Stimulated activated CD8-positive, alpha-beta memory T cell treated with anti-CD3 and anti-CD28 coated beads, Interleukin-7, amount 100 ng/mL, for 1 hour (primary cell): ENCODE measurements around the gene FNDC3B.
"Not testable (repeated sequence)": the region's sequence is repeated elsewhere in the genome, so short reads cannot be mapped to it uniquely, and the experiment has no call there.

Experiments
- DNase-seq, 2 donors: peaks; one replicate each; pipeline ENCODE4 v3.0.0-alpha.2; 2020; ENCODE audit warnings: low read depth in 2 of 2

FNDC3B gene

DNA sequence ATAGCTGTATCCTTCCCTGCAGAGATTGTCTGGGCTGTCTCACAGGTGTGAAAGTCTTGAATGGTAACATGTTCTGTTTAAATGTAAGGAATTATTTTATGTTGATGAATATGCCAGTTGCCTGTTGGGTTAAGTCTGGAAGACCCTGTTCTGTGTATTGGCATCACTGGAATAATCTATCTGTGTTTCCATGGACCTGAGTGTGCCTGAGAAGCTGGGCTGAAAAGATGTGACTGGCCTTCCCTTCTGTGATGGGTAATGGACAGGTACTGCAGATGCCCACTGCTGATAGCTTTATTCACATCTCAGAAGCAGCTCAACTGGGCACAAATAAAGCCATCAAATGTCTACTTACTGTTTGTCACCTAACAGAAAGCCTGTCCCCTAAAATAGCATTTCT is 196.3 kb downstream of the FNDC3B start:
- no peak for DNase-seq

DNA sequence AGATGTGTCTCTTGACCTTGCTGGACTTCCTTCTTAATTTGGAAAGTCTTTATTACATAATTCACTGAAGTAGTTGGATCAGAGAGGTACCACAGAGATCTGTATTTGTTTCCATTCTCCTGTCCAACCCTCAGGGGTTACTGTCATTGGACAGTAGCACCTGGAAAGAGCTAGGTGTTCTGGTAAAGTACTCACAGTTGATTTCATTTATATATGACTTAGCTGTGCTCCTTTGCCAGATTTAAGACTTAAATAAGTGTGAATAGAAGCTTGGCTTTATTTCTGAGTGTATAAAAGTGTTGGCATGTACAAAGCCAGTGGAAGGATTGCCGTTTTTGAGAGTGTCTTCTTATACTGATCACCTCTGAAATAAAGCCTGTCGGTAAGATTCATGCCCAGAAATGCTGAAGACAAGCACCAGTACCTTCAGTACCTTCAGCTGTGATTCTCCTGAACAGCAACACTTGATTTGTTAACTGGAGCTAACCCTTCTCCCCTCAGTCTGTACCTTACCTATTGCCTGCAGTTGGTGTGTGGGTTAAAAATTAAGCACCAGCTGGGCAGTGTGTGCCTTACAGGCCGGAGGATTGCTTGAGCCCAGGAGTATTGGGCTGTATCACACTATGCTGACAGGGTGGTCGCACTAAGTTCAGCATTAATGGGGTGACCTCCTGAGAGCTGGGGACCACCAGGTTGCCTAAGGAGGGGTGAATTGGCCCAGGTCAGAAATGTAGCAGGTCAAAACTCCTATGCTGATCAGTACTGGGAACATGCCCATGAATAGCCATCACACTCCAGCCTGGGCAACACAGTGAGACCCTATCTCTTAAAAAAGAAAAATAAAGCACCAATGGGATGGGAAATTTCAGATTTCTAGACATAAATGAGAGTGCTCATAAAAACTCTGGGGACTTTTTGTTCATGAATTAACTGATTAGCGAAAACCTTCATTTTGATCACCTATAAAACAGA is 197.7 kb downstream of the FNDC3B start:
- no peak for DNase-seq

DNA sequence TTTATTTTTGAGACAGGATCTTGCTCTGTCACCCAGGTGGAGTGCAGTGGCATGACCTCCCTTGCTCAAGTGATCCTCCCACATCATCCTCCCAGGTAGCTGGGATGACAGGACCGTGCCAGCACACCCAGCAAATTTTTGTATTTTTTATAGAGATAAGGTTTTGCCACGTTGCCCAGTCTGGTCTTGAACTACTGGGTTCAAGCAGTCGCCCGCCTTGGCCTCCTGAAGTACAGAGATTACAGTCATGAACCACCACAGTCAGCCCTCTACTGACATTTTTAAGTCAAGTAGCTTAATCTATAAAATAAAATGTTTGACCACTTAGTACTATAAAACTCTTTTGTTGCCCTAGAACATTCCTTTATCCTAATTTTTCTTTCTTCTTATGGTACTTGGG is 198.8 kb downstream of the FNDC3B start:
- DNase-seq, result no peak

DNA sequence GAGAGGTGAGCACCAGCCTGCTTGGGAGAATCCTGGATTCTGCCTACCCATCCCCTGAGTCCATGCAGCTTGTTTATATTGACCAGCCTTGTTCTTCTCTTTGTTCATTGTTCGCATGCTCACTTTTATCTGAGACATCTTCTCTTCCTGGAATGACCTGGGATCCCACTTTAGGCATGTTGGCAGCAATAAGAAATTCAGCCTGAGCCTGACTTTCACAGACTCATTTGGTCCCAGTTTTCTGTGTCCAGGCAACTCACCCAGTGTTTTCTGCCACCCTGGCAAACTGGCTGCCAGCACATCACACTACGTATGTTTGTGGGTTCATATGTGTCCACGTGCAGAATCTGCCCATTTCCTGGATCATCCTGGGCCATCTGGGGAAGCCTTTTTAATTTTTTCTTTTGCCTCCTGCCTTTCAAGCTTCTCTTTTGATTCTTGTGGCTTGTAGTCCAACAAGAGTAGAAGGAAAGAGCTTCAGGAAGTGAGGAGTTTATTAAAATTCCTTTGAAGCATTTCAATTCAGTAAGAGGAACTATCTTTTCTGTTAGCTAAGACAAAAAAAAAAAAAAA is 199.9 kb downstream of the FNDC3B start:
- no peak for DNase-seq

DNA sequence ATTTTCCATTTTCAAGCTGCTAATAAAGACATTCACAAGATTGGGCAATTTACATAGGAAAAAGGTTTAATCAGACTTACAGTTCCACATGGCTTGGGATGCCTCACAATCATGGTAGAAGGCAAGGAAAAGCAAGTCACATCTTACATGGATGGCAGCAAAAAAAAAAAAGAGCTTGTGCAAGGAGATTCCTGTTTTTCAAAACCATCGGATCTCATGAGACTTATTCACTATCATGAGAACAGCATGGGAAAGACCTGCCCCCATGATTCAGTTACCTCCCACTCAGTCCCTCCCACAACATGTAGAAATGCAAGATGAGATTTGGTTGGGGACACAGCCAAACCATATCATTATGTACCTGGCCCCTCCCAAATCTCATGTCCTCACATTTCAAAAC is 202.0 kb downstream of the FNDC3B start:
- DNase-seq, result no peak

DNA sequence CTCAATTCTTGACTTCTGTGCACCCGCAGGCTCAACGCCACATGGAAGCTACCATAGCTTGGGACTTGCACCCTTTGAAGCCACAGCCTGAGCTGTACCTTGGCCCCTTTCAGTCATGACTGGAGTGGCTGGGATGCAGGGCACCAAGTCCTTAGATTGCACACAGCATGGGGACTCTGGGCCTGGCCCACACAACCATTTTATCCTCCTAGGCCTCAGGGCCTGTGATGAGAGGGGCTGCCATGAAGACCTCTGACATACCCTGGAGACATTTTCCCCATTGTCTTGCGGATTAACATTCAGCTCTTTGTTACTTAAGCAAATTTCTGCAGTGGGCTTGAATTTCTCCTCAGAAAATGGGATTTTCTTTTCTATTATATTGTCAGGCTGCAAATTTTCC is 203.1 kb downstream of the FNDC3B start:
- DNase-seq, result not testable (repeated sequence)

DNA sequence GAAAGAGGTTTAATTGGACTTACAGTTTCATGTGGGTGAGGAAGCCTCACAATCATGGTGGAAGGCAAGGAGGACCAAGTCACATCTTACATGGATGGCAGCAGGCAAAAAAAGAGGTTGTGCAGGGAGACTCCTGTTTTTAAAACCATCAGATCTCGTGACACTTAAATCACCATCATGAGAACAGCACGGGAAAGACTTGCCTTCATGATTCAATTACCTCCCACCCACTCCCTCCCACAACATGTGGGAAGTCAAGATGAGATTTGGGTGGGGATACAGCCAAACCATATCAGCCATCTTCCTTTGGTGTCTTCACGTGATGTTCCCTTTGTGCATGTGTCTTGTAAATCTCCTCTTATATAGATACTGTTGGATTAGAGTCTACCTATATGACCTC is 204.0 kb downstream of the FNDC3B start:
- DNase-seq, result not testable (repeated sequence)

DNA sequence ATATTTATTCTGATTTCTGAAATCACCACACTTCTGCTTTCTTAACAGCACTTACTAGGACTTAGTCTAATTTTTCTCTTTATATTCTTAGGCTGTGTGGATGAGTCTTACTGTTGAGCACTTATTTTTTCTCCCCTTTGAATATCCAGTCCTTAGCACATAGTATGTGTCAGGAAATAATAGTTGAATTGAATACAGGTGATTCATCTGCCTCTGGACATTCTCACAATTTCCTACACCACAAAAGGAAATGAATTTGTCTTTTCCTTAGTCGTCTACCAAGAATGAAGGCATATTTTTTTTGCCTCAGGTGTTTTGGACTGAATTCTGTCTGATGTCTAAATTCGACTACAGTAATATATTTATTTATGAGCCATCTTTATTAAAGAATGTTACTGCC is 204.6 kb downstream of the FNDC3B start:
- DNase-seq, result no peak

DNA sequence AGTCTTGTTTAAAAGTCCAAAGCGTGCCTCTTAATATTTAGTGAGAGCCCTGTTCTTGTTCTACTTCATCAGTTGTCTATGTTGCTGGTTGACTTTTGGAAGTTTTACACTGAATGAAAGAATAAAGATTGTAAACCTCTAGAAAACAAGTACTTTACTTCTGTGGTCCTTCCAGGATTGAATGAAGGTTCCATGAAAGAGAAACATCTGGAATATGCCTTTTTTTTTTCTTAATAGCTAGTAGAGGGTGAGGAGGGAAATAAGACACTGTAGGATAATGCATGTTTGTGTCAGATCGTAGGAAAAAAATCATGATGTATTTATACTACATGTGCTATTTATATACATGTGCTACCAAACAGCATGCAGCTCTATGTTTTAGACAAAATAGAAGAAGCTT is 205.9 kb downstream of the FNDC3B start:
- DNase-seq, result no peak

DNA sequence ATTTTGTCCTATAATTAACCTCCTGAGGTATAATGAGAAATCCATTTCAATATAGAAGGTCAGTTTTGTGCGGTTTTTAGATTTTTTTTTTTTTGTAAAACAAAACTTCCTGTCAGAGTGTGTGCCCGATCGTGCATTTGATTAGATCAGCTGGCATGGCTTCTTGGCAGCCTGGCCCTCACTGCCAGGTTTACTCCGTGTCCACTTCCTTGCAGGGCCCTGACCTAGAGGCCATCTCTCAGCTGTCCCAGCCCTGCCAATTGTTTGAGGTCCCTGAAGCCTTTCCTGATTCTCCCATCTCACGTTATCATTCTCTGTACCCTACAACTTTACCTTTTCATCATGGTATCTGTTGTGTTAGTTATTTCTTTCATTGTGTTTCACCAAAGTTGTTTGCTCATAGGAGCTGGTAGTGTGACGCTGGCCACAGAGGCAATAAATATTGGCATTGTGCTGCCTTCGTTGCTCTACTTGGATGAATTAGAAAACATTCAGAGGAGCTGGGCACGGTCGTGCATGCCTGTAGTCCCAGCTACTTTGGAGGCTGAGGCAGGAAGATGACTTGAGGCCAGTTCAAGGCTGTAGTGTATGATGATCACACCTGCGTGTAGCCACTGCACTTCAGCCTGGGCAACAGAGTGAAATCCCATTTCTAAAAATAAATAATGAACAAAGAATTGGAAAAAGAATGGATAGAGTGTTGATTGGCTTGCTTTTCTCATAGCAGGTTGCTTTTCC is 206.9 kb downstream of the FNDC3B start:
- DNase-seq, result no peak

DNA sequence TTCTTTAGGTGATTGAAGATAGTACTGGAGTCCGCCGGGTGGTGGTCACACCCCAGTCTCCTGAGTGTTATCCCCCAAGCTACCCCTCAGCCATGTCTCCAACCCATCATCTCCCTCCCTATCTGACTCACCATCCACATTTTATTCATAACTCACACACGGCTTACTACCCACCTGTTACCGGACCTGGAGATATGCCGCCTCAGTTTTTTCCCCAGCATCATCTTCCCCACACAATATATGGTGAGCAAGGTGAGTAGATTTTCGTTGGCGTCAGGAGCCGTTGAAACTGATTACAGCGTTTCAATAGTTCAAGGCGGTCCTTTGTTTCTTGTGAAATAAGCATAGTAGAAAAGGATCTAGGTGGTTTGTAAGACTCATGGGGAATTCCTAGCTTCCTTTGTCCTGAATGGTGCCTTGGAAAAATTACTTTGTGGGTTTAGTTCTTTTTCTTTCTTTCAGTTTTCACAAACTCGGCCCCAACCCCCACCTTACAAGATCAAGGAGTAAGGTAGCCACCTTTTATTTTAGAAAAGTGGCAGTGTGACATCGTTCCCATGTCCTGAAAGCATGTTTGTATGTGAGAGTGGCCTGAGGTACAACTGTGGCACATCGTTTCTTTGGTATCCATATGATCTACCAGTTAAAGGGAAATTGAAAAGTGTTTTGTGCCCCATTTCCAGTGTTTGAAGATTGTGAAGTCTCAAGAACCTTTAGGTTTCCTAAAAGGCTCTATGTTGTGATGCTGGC is 208.3 kb downstream of the FNDC3B start:
- no peak for DNase-seq

DNA sequence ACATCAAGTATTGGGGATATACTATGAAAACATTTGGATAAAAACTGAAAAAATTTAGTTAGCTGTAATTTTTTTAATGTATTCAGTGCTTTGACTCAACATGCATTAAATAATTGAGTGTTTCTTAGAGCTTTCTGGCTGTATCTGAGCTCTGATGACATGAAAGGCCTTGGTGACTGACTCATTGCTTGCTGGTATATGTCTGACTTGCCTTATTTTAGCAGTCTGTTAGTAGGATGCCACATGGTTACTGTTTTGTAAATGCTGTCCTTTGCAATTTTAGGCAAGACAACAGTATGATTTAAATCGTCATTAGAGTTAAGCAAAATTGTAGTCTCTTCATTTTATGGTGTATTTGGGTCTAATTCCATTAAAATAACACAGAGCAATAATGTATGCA is 209.7 kb downstream of the FNDC3B start:
- no peak for DNase-seq

DNA sequence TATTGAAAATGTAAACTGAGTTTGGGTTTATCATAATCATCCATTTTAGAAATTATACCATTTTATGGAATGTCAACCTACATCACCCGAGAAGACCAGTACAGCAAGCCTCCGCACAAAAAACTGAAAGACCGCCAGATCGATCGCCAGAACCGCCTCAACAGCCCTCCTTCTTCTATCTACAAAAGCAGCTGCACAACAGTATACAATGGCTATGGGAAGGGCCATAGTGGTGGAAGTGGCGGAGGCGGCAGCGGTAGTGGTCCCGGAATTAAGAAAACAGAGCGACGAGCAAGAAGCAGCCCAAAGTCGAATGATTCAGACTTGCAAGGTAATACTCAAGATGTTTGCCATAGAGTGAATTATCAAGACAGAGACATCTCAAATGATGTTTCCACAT is 211.8 kb downstream of the FNDC3B start:
- no peak for DNase-seq

DNA sequence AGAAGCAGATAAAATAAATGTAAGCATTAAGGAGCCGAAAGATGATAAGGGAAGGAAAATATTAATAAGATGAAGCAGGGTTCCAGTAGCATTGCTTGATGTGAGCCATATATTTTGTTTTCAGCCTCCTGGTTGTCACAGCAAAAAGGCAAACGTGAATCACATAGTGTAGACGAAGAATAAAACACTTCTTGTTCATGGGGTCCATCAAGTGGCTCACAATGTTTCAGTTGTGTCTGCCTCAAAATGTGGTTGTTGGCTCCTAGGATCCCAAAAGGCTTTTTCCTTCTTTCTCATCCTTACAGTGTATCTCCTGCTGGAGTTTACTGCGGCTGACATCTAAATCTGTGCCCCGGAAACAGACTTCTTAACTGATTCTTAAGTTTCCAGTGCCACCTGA is 213.8 kb downstream of the FNDC3B start:
- DNase-seq, result no peak

DNA sequence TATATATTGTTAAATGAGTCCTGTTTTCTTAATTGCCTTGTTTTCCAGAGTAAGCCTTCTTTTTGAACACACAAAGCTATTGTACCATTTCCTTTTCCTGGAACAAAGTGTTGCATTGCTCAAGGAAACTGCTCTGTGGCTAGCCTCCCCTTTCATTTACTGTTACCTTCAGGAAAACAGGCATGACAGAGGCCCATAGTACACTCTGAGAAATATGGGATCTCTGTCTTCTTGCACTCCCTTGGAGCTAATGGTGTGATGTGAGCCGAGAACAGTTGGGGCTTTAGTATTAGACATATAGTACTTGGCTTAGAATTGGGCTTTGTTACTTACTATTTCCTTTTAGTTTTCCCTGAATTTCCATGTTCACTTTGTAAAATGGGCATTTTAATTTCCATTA is 215.2 kb downstream of the FNDC3B start:
- DNase-seq, result no peak

DNA sequence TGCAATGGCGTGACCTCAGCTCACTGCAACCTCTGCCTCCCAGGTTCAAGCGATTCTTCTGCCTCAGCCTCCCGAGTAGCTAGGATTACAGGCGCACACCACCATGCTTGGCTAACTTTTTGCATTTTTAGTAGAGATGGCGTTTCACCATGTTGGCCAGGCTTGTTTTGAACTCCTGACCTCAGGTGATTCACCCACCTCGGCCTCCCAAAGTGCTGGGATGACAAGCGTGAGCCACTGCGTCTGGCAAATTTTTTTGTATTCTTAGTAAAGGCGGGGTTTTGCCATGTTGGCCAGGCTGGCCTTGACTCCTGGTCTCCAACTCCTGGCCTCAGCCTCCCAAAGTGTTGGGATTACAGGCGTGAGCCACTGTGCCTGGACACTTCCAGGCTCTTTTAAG is 215.9 kb downstream of the FNDC3B start:
- DNase-seq, result not testable (repeated sequence)

DNA sequence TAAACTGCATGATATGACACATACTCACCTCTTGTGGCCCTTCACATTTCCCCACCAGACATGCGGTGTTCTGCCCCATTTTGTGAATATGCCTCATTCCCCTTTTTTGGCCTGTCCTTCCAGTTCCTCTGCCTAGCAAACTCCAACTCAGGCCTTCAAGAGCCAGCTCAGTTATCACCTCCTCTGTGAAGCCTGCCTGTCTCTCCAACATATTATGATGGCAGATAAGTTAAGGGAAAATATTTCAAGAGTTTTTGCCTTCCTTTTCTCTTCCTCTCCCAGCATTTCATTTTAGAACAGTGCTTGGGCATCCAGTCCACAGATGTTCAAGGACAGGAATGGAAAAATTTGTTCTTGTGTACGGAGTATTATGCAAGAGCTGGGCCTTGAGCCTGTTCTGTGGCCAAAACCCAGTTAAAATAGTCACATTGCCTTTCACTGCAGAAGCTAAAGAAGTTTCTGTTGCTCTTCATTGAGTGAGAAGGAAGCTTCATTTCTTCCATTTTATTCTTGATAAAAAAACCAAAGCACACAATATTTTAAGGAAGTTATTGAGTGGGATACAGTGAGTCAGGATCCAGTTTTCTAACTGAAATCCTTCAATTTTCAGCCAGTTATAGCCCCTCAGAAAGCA is 216.8 kb downstream of the FNDC3B start:
- DNase-seq, result no peak

DNA sequence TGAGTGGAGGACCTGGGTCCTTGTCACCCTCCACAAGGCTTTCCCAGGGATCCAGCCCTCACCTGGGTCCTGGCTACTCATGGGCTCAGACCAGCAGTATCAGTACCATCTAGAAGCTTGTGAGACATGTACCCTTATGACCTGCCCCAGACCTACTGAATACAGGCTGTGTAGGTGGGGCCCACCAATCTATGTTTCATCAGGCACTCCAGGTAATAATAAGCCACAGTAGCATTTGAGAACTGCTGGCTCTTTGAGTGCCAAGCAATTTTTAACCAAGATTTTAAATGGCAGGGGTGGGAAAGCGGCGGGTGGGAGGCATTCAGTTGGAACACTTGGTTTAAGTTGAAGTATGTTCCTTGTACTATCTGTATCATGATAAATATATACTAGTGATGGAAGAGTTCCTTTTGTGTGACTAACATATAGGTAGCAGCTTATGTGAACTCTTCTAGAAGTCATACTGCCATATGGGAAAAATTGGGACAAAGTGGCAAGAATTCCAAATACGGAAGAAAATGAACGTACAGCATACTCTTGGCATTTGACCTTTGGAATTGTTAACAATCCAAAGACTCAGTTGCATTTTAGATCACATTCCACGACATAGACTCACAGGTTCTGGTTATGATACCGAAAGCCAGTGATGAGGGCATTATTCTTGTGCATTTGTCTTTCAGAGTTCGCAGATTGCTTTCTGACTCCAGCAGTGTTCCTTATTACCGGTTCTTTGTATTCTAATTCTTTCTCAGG is 218.4 kb downstream of the FNDC3B start:
- DNase-seq, result no peak

DNA sequence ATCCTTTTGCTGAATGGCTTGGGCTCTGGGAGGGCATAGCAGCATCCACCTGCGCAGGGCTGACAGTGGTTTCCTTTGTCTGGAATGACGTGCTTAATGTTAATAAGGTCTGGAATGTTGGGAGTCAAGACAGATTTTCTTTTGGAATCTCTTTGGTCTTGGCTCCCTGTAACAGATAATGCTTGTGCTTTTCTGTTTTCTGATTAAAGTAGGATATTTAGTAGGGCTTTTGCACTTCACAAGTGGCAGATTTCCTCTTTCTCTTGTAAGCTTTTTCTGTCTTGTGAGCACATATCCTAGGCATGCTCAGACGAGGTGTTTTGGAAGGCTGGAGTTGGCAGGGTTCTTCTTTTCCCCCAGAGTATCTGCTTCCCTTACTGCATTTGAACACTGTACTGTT is 219.2 kb downstream of the FNDC3B start:
- no peak for DNase-seq

DNA sequence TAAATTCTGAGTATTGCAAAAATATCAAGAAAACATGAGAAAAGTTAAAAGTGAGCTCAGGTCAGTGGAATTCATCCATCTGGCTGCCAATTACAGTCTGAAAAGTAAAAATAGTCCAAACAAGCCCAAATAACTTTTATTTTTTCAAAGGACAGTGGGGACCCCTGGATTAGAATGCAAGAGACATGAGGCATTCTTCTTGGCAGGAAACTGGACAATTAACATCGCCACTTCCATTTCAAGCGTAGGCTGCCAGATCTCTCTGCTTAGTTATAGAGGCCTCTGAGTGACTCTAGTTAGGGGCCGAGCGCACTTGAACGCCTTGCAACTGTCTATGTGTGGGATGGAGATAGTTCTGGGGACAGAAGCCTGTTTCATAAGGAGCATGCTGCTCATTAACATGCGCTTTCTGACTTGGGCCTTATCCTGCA is 219.7 kb downstream of the FNDC3B start:
- no peak for DNase-seq
